ENCODE results near the gene YKT6.

Gene YKT6

DNA sequence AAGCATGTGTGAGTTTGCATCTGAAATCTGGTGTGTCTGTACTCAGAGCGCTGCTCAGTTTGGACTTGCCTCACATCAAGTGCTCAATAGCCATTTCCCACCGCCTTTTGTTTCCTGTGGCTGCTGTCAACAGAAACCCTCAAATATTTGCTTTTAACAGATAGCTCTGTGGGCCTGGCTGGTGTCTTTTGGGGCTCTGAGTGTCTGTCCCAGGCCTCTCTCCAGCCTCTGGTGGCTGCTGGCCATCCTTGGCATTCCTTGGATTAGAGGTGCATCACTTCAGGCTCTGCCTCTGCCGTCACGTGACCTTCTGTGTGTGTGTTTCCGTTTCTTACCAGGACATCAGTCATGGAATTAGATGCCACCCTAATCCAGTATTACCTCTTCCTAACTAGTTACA lies 9.3 kb downstream of the YKT6 start:
- DNase-seq (ENCODE audit: insufficient read length, low spot score), result no peak
- no peak for FAIRE-seq
- TF ChIP-seq, protein P1, sequence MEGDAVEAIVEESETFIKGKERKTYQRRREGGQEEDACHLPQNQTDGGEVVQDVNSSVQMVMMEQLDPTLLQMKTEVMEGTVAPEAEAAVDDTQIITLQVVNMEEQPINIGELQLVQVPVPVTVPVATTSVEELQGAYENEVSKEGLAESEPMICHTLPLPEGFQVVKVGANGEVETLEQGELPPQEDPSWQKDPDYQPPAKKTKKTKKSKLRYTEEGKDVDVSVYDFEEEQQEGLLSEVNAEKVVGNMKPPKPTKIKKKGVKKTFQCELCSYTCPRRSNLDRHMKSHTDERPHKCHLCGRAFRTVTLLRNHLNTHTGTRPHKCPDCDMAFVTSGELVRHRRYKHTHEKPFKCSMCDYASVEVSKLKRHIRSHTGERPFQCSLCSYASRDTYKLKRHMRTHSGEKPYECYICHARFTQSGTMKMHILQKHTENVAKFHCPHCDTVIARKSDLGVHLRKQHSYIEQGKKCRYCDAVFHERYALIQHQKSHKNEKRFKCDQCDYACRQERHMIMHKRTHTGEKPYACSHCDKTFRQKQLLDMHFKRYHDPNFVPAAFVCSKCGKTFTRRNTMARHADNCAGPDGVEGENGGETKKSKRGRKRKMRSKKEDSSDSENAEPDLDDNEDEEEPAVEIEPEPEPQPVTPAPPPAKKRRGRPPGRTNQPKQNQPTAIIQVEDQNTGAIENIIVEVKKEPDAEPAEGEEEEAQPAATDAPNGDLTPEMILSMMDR (IDR thresholded peaks at IDR 0.05; ENCODE audit: insufficient read depth, missing control alignments), result no peak

DNA sequence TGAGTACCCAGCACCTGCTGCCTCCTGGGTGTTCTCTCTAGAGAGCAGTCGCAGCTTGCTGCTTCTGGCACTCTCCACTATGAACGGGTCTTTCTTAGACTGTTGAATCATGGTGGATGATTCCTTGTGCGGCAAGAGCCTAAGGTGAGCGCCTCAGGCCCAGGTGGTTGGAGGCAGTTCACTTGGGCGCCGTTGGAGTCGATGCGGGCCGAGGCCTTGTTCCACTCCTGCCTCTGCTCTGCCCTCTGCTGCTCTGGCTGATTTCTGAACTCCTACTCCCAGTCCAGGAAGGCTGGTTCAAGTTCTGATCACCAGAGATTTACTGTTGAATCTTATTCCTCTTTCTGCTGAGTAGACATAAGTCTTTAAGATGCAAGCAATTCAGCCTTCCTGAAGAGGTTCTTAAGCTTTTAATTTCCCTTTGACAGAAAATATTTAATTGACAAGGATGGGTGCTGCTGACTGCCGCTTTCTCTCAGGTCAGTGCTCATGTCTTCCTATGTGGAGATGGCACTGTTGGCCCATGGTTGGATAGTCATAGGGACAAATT lies 10.4 kb downstream of the YKT6 start:
- TF ChIP-seq, protein P1 (IDR thresholded peaks at IDR 0.05; ENCODE audit: insufficient read depth, missing control alignments), result no peak
- no peak for FAIRE-seq

DNA sequence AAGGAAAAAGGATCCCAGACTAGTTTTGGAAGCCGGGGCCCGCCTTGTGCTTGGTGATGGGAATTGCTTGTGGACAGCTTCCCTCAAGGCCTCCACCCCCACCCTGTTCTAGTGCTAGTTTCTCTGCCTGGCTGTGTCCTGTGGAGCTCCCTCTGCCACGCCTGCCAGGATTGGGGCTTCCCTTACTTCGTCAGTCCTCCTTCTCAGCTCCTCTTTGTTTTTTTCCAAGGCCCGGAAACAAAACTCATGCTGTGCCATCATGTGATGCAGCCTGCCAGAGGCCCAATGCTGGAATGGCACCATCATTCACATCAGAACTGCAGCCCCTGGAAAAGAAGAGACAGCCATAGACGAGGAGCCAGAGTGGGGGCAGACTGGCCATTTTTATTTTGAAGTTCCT lies 11.2 kb downstream of the YKT6 start:
- FAIRE-seq (no peak), DNase-seq (ENCODE audit: insufficient read length, low spot score) (no peak)
- TF ChIP-seq, protein P1 (IDR thresholded peaks at IDR 0.05; ENCODE audit: insufficient read depth, missing control alignments), result no peak

More for the DNA sequence above, 10.4 kb downstream of the YKT6 start:
- DNase-seq (ENCODE audit: insufficient read length, low spot score), result no peak

DNA sequence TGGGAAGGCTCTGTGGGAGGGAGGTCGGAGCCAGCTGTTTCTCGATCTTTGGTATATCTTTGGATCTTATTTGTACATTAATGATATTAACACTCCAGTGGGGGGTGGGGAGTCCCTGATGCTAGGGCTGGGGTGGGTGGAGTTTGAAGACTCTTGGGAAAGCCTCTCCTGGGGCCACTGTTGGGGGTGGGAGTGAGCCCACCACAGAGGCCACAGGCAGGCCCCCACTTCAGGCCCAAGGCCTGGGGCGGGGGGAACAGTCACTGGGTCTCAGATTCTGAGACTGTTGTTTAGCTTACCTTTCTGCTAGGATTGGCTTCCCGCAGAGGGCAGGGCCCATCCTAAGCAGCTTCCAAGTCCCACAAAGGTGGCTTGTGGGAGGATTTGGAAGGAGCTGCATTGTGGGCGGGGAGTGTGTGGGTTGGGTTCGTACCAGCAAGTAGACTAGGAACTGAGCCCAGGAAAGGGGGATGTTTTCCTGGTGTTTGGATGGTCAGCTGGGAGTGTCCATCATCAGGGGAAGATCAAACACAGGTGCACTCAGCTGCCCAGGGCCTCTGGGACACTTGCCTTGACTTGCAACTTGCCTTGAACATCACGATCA lies 11.9 kb downstream of the YKT6 start:
- TF ChIP-seq, protein P1 (IDR thresholded peaks at IDR 0.05; ENCODE audit: insufficient read depth, missing control alignments), result no peak
- FAIRE-seq, result no peak
- no peak for DNase-seq (ENCODE audit: insufficient read length, low spot score)

DNA sequence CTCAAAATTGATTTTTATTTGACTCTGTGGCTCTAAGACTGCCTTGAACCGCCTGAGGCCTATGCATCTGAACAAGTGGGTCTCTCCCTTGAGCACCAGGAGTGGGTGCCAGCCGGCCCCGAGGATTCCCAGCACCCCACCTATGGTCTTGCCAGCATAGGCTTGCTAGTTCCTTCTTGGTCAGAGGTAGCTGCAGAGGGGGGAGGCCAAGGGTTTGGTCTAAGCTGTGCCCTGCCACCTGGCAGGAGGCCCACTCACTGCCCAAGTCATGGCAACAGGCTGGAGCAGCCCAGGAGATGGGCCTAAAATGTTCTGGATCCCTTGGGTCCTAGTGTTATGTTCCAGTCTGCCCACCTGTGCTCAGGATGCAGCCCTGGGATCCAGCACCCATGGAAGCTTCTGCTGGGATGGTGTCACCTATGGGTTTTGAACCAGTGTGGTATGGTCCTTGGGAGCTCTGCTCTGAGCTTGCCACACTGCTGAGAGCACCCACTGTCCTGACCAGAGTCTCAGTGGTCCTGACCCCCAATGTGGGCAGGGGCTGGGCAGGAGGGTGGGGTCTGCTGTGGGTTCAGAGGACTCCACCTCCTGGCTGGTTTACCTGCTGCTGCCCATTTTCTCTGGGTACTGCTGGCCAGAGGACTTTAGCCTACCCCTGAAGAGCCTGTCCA lies 12.6 kb downstream of the YKT6 start:
- FAIRE-seq, result no peak
- no peak for DNase-seq (ENCODE audit: insufficient read length, low spot score)
- TF ChIP-seq, protein P1 (IDR thresholded peaks at IDR 0.05; ENCODE audit: insufficient read depth, missing control alignments), result no peak

DNA sequence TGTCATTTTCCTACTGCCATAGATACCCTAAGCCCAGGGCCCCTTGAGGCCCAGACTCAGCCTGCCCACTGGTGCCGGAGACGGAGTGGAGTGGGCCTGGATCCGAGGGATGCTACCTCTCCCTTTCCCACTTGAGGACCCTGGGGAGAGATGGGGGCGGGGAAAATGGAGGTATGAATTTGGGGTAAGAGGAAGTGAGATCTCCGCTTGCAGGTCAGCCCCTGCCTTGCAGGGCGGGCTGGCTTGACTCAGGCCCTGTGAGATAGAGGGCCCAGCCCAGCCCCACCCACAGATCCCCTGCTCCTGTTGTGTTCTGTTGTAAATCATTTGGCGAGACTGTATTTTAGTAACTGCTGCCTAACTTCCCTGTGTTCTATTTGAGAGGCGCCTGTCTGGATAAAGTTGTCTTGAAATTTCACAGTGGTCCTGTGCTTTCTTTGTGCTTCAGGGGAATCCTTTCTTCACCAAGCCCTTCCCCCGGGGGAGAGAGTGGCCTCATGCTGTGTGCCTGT lies 13.2 kb downstream of the YKT6 start:
- FAIRE-seq (no peak), DNase-seq (ENCODE audit: insufficient read length, low spot score) (no peak)
- TF ChIP-seq, protein P1 (IDR thresholded peaks at IDR 0.05; ENCODE audit: insufficient read depth, missing control alignments), result no peak

DNA sequence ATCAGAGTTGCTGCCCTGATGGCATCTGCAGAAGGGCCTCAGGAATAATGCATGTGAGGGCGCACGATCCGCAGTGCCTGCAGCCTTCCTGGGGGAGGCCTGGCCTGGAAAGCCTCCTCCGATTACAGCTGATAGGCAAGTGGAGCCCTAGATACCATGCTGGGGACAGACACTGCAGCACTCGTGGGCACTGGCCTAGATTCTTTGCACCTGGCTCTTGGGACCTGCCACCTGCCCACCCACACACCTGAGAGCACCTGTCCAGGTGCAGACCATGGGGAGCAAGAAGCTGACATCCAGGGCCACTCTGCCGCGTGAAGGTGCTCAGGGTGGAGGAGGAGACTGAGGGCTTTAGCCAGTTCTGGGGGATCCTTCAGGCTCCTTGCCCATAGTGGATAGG lies 14.8 kb downstream of the YKT6 start:
- TF ChIP-seq, protein P1 (IDR thresholded peaks at IDR 0.05; ENCODE audit: insufficient read depth, missing control alignments), result no peak
- no peak for DNase-seq (ENCODE audit: insufficient read length, low spot score)
- FAIRE-seq, result no peak

Data from D721Med (cell line).